Measurements from ENCODE around the gene KRTAP10-6.
"Not testable (repeated sequence)": the region's sequence is repeated elsewhere in the genome, so short reads cannot be mapped to it uniquely, and the experiment has no call there.

KRTAP10-6 gene

DNA sequence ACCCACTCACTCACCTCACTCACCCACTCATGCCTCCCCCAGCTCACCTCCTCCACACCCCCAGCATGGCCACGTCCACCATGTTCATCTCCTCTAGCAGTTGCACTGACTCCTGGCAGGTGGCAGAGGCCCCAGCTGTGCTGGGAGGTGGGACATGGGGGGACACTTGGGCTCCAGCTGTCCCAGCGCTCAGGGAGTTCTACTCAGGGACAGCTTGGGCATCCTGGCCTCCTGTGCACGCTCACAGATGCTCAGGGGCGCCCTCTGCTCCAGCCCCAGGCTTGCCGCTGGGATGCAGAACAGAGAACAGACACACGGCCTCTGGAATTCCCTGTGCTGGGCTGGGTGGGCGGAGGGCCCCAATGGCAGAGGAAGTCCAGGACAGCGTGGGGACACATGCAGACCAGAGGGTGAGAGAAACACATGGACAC, 24.8 kb upstream of the KRTAP10-6 start:
- no peak for DNase-seq

- no peak for DNase-seq
These were observed 24.3 kb upstream of the KRTAP10-6 start for GRCh38 chr21:44616591-44616926.

- DNase-seq, result no peak
These were observed 23.7 kb upstream of the KRTAP10-6 start for GRCh38 chr21:44615911-44616590.

DNA sequence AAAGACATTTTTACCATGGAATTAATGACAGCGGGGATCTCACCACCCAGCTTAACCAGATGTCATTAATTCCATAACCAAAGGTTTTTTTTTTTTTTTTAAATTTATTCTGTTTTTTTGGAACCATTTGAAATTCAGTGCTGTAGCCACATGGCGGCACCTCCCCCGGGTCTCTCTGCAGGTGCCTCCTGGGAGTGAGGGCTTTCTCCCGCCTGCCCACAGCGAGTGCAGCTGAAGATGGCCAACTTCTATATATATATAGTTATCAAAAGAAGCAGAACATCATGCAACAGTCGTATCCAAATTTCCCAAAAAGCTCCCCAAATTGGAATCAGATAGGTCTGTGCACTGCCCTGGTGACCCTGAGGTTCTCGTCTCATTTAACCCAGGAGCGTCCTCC, 23.2 kb upstream of the KRTAP10-6 start:
- DNase-seq, result no peak

- no peak for DNase-seq
These were observed 22.7 kb upstream of the KRTAP10-6 start for GRCh38 chr21:44614961-44615391.

GRCh38 chr21:44614161-44614631, 21.9 kb upstream of the KRTAP10-6 start:
- no peak for DNase-seq

DNA sequence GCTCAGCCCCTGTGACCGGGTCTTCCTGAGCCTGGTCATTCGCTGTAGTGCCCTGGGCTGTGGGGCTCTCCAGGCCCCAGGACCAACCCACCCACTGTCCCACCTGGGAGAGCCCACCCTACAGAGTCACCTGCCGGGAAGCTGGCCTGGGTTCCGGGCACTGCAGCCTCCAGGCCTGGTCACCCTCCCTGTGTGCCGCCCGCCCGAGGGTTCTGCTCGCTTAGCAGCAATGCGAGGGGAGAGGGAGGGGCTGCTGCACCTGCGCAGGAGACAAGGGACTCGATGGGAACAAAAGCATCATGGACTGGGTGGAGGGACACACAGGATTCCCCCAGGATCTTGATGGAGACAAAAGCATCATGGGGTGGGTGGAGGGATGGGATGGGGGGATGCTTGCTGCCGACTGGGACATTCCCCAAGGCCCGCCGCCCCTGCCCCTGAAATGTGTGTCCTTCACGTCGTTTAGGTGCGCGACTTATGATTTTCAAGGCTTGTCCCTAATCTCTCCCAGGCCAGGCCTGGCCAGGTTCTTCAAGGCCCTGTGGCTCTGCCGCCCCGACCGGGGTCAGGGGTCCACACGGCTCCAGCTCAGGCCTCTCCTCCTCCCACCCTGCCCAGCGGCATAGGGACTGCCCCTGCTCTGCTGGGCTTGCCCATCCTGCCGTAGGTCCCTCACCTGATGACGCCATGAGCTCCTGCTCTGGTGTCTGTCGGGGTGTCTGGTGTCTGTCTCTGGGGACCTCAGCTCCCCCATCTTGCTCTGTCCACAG, 21.3 kb upstream of the KRTAP10-6 start:
- no peak for DNase-seq

- DNase-seq, result no peak
These were observed 20.4 kb upstream of the KRTAP10-6 start for GRCh38 chr21:44612669-44613229.

- no peak for DNase-seq
These were observed 19.8 kb upstream of the KRTAP10-6 start, which contains the start of gene KRTAP10-8 for GRCh38 chr21:44612029-44612486. KRTAP10-8 (plus strand) TSS chr21:44612079; CDS start chr21:44612101, 22 bp downstream.

- no peak for DNase-seq
These were observed 19.2 kb upstream of the KRTAP10-6 start for GRCh38 chr21:44611551-44611950.

GRCh38 chr21:44610157-44610843, 18.0 kb upstream of the KRTAP10-6 start:
- DNase-seq, result not testable (repeated sequence)

DNA sequence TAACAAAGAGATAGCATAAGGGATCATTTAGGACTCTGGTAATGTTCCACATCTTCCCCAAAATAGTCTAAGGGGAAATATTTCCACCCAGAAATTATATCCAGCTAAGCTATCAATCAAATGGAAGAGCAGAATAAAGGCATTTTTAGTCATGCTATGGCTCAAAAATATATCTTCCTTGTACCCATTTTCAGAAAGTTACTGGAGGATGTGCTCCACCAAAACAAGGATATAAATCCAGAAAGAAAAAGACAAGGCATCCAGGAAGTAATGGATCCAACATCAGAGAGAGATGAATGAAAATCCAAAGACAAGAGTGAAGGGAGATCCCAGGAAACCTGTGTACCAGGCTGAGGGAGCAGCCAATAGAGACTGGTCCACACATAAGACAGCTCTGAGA, 16.9 kb upstream of the KRTAP10-6 start:
- DNase-seq, result no peak

DNA sequence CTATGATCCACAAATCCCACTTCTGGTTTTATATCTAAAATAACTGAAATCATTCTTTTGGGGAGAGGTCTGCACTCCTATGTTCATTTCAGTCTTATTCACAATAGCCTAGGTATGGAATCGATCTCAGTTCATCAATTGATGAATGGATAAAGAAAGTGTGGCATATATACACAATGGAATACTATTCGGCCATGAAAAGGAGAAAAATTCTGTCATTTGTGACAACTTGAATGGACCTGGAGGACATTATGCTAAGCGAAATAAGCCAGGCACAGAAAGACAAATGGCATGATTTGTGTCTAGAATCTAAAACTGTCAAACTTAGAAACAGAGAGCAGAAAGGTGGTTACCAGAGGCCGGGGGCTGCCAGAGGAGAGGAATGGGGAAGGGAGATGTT, 14.2 kb upstream of the KRTAP10-6 start:
- DNase-seq, result no peak

DNA sequence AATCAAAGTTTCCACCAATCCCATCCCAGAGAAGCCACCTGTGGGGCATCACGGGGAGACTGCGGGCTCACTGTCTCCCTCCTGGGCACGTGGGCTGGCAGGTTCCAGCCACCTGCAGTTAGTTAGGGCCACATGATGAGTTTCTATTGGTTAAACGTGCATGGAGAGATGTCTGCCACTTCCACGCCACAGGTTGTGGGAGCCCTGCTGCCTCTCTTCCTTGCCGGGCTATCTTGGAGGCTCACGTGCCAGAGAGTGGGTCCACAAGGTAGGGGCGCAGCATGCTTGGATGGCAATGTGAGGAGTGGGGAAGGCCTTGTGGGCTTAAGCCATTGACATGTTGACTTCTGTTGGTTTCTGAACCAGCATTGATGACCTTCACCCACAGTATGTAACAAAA, 11.6 kb upstream of the KRTAP10-6 start:
- DNase-seq, result no peak

GRCh38 chr21:44603109-44603875, 11.0 kb upstream of the KRTAP10-6 start:
- no peak for DNase-seq

DNA sequence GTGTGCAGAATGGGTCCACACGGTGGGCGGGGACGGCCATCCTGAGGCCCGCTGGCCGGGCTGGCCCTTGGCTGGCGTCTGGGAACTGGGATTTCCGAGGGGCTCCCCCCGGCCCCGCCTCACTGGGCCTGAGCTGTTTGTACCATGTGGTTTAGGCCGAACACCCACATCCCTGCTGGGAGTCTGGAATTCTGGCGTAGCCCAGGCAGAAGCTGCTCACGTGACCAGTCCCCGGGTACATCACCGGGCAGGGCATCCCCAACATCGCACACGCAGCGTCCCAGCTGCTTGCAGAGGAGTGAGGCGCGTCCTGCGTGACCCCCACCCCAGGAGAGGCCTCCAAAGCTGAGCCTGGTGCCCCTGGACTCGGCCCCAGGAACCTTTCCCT, 10.2 kb upstream of the KRTAP10-6 start:
- no peak for DNase-seq

GRCh38 chr21:44601596-44602462, 9.5 kb upstream of the KRTAP10-6 start:
- DNase-seq, result no peak

GRCh38 chr21:44601091-44601490, 8.8 kb upstream of the KRTAP10-6 start:
- not testable (repeated sequence) for DNase-seq

GRCh38 chr21:44600118-44600978, 8.0 kb upstream of the KRTAP10-6 start, which contains the start of gene KRTAP10-7:
KRTAP10-7 (plus strand) TSS chr21:44600597; CDS start chr21:44600622, 25 bp downstream.
- not testable (repeated sequence) for DNase-seq

Measured in fibroblast of skin of abdomen (primary cell).